Measurements from ENCODE around the gene ELMO1. TPM values are rescaled to one million over a fixed set of nuclear protein-coding genes. Genes with fewer than 3 reads are reported as not detected.

ELMO1 gene
- total RNA-seq, 1 experiment from 2014 or later = 7.8 TPM

DNA sequence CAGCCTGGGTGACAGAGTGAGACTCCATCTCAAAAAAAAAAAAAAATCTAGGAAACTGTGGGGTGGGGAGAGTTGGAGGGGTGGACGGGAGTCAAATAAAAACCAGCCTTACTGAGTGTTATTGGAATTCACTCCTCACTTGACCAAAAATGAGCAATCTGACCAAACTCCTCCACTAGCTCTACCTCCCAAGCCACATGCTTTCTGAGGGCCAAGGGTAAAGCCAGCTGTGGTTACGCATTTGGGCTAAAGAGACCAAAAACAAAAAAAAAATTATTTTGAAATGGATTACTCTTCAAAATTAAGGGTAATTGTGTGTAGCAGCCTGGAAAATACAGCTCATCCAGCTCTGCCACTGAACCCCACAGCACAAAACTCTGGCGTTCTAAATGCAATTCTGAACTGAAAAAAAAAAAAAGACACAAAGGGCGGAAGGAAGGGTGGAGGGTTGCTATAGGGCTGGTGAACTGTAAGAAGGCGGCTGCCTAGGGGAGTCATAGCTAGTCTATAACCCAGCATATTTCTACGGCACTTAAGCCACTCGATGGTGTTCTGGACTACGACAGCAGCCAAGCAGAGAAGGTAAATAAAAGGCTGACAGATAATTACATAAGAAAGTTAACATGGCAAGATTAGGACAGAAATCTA lies 7.8 kb downstream of the ELMO1 start:
- no peaks in the 10 kb centered on the region for H3K9me3 Mint-ChIP-seq
- no peak overlapping the region for H3K4me3 Mint-ChIP-seq
- no peak overlapping the region for H3K4me2 ChIP-seq (ENCODE audit: insufficient read depth, insufficient read length, low read length)
- no peak overlapping the region for H4K5ac ChIP-seq (ENCODE audit: insufficient read length, low read depth, low read length)
- no peak for DNase-seq
- no peaks in the 10 kb centered on the region for H3K27me3 ChIP-seq (ENCODE audit: insufficient read depth, low read length)
- H4K91ac ChIP-seq (ENCODE audit: insufficient read length, low read depth, low read length) = no peak overlapping the region
- no peak overlapping the region for H3K9ac ChIP-seq (ENCODE audit: extremely low read depth, insufficient read length, low read length)
- no CpG with 5 or more reads among the region's 8 CpGs for WGBS (ENCODE audit: extremely low coverage, insufficient read length, low lambda C conversion rate)
- no peak overlapping the region for H2BK120ac ChIP-seq (ENCODE audit: low read depth, low read length, poor library complexity, severe bottlenecking)
- no peak overlapping the region for H3K14ac ChIP-seq (ENCODE audit: insufficient read depth, low read length)
- H3K4me1 ChIP-seq (ENCODE audit: insufficient read depth, low read length) = no peaks in the 10 kb centered on the region
- no peak overlapping the region for H2BK15ac ChIP-seq (ENCODE audit: low read depth, low read length)
- no peak overlapping the region for H3T11ph ChIP-seq (ENCODE audit: low read length)
- H3K4me1 Mint-ChIP-seq = peaks cover 16 to 25% of the 10 kb centered on the region in 2 experiments
- H3K23me2 ChIP-seq (ENCODE audit: insufficient read length, low read depth, low read length, poor library complexity, severe bottlenecking) = no peaks in the 10 kb centered on the region
- no peak overlapping the region for H3K56ac ChIP-seq (ENCODE audit: insufficient read length, low read depth, low read length)
- TF ChIP-seq, protein P1, sequence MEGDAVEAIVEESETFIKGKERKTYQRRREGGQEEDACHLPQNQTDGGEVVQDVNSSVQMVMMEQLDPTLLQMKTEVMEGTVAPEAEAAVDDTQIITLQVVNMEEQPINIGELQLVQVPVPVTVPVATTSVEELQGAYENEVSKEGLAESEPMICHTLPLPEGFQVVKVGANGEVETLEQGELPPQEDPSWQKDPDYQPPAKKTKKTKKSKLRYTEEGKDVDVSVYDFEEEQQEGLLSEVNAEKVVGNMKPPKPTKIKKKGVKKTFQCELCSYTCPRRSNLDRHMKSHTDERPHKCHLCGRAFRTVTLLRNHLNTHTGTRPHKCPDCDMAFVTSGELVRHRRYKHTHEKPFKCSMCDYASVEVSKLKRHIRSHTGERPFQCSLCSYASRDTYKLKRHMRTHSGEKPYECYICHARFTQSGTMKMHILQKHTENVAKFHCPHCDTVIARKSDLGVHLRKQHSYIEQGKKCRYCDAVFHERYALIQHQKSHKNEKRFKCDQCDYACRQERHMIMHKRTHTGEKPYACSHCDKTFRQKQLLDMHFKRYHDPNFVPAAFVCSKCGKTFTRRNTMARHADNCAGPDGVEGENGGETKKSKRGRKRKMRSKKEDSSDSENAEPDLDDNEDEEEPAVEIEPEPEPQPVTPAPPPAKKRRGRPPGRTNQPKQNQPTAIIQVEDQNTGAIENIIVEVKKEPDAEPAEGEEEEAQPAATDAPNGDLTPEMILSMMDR (conservative IDR thresholded peaks at IDR 0.05) = no peak
- H2BK5ac ChIP-seq (ENCODE audit: insufficient read length, low read length) = no peak overlapping the region
- H3K27me3 Mint-ChIP-seq (ENCODE audit: low read depth) = no peaks in the 10 kb centered on the region; the same call in 1 of the 2 replicates
- H3K18ac ChIP-seq (ENCODE audit: insufficient read length, low read depth, low read length) = no peak overlapping the region
- no peak overlapping the region for H2BK20ac ChIP-seq (ENCODE audit: low read depth, low read length, poor library complexity, severe bottlenecking)
- H3K27ac Mint-ChIP-seq = no peak overlapping the region
- H2AK5ac ChIP-seq (ENCODE audit: insufficient read length, low read length) = no peak overlapping the region
- no peak overlapping the region for H4K8ac ChIP-seq (replicated peaks; ENCODE audit: insufficient read length, low read depth, low read length)
- no peak overlapping the region for H3K4ac ChIP-seq (ENCODE audit: low read depth, low read length)
- no peaks in the 10 kb centered on the region for H3K9me3 ChIP-seq (ENCODE audit: control insufficient read depth, low read depth, low read length)
- no peak overlapping the region for H3K23ac ChIP-seq (ENCODE audit: insufficient read length, low read depth, low read length)
- H3K79me1 ChIP-seq (ENCODE audit: insufficient read depth, low read depth, low read length, poor library complexity, severe bottlenecking) = no peaks in the 10 kb centered on the region
- H3K27ac ChIP-seq (ENCODE audit: insufficient read length, low read depth, low read length) = no peak overlapping the region
- H3K79me2 ChIP-seq (ENCODE audit: insufficient read depth, low read length) = peaks cover 2% of the 10 kb centered on the region; the same call in 1 of the 2 replicates
- no peaks in the 10 kb centered on the region for H3K36me3 Mint-ChIP-seq (ENCODE audit: insufficient read depth in 1 of 3, low read depth in 3 of 3)
- no peak overlapping the region for H2BK12ac ChIP-seq (ENCODE audit: insufficient read length, low read depth, low read length)
- H2AFZ ChIP-seq (ENCODE audit: low read length) = no peak overlapping the region
- H4K20me1 ChIP-seq (ENCODE audit: control insufficient read depth, insufficient read depth, insufficient read length) = no peaks in the 10 kb centered on the region
